GM04504 (cell line): ENCODE results near the gene RAP1GAP.
A peak's percentile ranks its signal among the peaks of the same experiment; 100 is the strongest.

Experiments
- DNase-seq: peaks from one replicate; pipeline ENCODE4 v3.0.0-alpha.2; 2012; ENCODE audit warnings: low read depth

RAP1GAP gene

DNA sequence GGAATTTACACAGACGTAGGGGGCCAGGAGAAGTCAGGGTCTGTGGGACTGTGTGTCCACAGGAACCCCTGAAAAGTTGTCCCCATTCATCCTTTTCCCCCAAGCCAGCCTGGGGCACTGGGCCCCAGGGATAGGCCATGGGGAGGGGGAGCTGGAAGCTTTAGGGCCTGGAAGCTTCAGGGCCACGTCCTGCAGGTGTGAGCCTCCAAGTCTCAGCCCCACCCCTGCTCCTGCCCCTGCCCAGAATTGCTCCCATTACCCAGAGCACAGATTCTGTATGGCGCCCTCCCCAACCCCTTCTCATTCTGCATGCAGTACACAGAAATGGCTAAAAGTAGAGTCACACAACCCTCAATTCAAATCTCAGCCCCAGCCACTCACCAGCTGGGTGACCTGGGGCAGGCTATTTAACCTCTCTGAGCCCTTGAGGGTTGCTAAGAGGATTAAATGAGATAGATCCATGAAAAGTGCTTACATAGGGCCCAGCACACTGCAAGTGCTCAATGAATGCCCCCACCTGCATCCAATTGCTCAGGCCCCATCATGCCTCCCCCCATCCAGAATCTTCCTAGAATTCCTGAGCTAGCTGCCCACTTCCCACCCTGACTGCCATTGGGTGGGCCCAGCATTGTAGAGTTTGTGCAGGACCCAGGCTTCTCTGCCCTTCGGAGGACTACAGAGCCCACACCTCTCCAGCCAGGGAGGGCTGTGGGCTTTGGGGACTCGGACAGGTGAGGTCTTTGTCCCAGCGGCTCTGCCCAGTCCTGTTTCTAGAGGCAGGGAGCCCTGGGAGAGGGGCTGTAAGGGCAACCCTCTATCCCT, 6.5 kb downstream of the RAP1GAP start:
- DNase-seq = no peak

DNA sequence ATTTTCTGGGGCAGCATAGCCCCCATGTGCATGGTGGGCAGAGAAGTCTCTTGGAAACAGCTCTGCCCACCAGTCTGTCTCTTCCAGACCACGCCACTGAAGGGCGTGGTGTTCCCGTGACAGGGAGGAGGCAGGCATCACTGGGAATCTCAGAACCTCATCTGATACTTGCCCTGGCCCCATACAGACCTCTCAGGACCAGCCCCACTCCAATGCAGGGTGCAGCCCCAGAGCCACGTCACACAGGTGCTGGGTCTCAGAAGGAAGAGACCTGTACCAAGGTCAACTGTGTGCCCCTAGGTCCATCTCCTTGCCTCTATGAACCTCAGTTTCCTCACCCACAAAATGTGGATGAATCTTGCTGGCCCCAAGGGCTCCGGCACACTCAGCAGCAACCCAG, 7.3 kb downstream of the RAP1GAP start:
- DNase-seq = no peak

DNA sequence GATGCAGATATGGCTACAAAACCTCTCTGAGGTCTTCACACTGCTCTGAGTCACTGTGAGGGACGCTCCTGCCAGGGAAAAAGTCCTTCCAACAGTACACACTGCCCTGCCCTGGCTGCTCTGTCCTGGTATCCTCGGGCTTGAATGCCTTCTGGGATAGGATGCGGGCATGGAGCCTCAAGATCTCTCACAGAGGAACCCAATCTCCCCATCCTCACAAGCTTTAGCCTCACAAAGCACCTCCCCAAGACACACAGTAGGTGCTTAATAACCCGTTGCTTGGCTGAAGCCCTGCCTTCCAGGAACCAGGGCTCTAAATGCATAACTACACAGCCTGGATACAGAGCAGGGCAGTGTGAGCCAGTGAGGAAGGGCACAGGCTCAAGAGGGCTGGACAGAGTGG, 9.2 kb downstream of the RAP1GAP start:
- no peak for DNase-seq

DNA sequence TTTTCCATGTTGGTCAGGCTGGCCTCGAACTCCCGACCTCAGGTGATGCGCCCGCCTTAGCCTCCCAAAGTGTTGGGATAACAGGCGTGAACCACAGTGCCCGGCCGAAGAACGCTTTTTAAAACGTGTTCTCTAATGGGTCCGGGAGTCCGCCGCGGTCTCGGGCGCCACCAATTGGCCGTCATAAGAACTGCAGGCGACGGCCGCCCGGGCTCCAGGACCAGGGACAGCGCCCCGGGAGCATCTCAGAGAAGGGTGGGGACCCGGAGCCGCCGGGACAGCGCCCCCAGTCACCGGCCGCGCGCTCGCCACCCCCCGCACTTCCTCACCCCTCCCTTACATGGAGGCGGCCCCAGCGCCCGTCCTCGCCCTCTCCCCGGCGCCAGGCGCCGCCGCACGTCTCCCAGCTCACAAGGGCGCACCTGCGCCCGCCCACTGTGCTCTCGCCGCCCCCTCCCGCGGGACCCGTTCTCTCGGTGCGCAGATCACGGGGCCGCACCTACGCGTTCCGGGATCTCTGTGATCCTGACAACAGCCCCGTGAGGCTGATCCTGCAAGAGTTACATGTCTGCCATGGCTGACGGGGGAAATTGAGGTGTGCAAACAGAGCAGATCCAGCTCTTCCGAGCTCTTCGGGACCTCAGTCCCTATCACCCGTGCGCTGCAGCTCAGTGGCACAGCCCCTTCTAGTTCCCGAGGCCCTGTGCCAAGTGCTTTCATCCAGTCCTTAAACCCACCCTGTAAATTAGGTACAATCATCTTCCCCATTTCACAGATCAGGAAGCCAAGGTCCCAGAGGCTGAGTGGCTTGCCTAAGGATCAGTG, 9.8 kb downstream of the RAP1GAP start:
- DNase-seq = no peak

DNA sequence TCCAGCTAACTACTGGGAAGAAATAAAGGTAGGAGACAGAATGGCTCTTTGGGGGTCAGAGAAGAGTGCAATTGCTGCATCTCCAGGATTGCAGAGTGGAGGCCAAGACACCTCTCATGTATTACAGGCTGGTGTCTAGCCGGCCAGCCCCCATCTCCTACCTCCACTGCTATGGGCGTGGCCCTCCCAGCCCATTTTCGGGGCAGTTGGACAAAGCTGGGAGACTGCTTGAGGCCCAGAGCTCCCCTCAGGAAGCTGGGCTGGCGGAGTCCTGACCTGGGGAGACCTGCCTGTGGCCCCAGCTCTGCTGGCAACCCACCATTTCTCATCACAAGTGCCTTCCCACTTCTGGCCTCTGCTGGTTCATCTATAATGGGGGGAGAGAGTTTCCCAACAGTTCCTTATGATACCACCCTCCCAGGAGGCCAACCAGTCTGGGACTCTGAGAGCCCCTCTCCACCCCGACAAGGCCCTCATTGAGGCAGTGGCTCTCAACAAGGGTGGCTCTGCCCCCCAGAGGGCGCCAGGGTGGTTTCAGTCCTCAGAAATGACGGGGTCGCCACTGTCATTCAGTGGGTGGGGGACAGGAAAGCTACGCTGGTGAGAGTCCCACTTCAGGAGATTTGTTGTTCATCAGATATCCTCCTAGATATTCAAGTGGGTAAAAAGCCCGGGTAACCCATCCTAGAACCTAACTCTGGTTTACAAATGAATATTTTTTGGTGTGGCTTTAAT, 11.5 kb downstream of the RAP1GAP start:
- no peak for DNase-seq

DNA sequence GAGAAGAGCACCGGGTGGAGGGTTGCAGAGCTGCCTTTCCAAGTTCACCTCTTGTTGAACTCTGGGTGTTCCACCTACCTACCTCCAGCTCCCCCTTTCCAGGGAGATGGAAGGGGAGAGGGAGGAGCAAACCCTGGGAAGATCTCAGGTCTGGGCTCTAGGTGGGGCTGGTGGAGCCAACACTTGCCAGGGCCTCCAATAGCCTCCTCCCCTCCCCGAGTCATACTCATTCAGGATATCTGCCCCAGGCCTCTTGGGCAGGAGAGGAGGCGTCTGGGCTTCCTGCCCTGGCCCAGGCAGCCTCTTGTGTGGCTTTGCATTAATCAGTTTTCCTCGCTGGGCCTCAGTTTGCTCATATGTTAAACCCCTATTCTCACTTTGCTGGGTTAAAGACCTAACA, 13.4 kb downstream of the RAP1GAP start:
- DNase-seq = no peak

DNA sequence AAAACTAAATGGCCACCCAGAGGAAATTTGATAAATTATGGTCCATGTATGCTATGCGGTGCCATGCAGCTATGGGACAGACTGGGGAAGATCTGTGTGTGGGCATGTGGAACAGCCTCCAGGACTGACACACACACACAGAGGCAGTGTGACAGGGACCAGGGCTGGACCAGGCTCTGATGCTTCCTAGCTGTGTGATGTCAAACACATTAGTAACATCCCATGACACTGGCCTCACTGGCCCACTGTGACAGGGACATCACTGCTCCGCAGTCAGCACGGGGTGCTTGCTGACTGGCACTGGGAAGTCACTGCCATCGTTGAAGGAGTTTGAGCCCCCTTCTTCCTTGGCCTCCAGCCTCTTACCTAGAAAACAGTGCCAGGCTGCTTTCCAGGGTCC, 13.9 kb downstream of the RAP1GAP start:
- no peak for DNase-seq

DNA sequence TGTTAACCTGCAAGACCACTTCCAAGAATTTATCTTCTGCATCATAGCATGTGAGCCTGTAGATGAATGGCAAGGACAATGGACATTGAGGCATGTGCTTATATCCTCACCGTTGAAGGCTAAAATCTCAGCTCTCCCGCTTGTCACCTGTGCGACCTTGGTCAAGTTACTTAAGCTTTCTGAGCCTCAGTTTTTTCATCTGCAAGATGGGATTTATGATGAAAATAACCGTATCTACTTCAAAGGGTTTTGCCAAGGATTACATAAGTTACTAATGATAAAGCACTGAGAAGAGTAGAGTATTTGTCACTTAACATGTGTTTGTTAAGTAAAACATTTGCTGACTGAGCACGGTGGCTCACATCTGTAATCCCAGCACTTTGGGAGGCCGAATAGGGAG, 14.9 kb downstream of the RAP1GAP start:
- DNase-seq = no peak

DNA sequence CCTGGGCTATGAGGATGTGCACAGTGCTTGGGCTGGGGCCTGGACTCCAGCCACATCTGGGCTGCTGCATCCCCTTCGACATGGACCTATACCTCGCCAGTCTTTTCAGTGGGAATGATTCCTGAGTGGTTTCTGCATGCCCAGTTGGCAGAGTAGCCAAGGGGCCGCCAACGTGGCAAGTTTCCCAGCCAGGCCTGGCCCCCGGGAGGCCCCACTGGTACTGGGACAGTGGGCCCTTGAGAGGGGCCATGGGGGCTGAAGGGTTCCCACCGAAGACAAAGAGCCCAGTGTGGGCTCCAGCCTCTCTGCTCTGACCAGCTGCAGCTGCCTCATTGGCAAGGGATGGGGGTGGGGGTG, 15.4 kb downstream of the RAP1GAP start:
- DNase-seq = no peak

DNA sequence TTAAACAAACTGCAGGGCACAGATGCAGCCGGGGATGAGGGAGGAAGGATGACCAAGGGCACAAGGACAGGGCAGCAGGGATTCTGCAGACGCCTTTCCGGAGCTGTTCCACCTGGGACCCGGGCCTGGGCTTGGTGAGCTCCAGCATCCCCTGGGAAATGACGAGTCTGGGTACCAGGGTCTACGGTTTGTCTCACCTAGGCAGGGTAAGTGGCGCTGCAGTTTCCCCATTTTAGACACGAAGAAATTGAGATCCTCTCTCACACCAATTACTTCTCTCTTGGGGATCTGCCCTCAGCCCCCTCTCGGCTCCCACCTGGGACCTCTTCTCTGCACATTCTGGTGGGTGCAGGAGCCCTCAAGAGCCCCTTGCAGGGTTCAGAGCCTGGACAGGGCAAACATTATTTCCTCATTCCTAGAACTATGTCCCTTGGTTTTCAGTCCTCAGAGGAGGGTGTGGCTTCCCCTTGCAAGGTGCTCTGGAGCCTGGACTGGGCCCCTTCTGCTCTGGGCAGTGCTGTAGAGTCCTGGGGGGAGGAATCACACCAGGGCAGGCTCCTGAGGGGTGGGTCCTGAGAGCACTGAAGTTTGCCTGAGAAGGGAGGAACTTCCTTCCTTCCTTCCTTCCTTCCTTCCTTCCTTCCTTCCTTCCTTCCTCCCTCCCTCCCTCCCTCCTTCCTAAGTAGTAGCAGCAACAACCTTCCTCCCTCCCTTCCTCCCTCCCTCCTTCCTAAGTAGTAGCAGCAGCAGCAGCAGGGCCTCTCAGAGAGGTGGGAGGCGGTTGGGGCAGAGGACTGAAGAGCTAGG, 16.0 kb downstream of the RAP1GAP start:
- no peak for DNase-seq

DNA sequence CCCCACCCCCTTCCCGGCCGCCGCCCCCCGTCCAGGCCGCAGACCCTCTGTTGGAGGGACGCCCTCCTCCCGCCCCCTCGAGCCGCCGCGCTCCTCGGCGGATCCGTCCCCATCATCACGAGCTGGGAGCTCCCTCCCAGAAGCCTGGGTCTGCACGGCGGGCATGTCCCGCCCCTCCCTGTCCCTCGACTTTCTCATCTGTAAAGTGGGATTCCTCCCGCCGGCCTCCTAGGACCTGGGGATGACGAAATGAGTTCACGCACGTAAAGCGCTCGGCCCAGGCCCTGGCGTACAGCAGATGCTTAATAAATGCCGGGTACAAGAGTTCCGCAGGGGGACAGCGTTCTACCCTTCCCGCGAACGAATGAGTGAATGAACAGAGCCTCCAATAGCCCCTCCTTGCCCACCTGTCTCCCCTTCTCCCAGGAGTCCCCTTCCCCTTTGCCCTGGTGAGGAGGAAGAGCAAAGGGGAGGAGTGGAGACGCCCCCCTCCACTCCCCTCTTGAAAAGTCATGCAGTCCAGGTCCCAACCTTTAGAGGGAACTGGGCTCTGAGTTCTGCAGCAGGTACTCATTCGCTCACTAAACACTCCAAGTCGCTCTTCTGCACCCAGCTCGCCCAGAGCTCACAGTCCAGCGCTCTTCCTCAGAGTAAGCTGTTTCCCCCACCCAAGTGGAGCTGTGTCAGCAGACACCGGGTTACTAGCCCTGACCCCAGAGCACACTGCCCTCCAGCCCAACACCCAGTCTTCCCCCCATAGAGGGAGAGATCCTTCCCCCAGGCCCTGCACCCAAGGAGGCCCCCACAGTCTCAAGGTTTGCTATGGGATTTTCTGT, 16.8 kb downstream of the RAP1GAP start:
- DNase-seq = no peak

DNA sequence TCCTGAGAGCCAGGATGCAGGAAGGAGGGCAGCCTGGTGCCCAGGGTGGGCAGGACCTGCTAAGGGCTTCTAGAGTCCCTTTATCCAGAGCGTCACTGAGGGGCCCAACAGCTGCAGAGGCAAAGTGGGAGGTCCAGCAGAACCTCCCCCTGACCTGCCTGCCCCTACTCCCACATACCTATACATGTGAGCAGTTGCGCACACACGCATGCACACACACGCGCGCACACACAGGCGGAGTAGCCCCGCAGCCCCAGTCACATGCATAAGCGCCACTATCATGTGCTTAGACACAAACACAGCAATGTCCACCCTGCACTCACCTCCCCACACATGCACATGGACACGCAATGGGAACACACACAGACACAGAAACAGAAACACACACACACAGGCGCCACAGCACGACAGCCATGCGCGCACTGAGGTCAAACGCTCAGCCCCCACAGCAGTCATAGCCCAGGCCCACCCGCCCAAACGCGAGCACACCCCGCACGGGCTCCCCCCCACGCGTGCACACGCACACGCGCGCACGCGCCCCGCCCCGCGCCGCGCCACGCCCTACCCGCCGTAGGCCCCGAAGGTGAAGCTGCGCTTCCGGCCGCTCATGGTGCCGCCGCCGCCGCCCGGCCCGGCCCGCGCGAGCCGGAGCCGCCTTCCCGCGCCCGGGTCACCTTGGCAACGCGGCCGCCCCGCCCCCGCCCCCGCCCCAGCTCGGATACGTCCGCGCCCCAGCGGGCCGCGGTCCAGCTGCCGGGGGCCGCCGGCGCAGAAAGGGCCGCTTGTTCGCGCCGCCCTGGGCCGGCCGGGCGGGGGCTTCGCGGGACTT, 17.7 kb downstream of the RAP1GAP start:
- DNase-seq = no peak

DNA sequence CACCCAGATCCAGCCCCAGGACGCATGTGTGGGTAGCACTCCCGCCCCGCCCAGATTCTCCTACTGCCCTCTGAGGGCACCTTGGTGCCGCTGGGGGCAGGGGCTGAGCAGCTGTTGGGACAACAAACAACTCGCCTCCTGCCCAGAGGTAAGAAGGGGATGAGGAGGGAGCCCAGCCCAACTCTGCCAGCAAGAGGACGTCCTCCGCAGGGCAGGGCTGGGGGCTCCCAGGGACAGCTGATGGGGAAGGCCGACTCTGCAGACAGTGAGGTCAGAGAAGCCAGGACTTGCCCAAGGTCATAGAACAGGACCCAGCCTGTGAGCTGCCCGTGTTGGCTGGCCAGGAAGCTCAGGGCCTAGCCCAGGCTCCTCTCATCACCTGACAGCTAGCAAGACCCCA, 18.8 kb downstream of the RAP1GAP start:
- DNase-seq = no peak

DNA sequence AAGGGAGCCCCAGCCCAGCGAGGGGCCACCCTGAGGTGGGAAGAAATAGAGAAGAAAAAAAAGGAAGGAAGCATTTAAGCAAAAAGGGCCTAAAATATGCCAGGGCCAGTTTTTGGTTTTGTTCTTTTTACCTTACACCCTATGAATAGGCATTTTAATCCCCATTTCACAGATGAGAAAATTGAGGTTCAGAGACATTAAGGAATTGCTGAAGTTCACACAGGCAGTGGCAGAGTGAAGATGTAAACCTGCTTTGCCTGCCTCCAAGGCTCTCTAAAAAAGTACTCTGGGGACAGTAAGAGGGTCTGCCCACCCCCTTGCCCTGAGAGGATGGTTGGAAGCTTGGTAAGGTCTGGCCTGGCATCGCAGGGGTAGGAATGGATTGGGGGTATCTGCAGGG, 19.8 kb downstream of the RAP1GAP start:
- no peak for DNase-seq

DNA sequence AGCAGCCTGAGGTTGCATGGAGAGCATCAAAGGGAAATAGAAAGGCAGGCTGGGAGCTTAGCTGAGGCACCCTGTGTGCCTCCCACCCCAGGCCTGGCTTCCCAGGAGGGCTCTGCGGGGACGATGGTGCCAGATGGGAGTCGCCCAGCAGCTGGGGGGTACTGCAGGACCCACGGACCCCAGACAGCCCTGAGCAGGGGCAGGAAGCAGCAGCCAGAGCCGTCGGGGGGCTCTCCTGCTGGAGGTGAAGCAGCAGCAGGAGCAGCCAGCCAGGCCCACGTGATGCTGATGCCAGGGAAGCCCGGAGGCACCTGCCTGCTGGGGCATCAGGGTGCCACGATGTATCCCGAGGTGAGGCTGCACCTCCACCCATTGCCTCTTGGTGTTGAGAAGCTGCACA, 20.4 kb downstream of the RAP1GAP start:
- no peak for DNase-seq

DNA sequence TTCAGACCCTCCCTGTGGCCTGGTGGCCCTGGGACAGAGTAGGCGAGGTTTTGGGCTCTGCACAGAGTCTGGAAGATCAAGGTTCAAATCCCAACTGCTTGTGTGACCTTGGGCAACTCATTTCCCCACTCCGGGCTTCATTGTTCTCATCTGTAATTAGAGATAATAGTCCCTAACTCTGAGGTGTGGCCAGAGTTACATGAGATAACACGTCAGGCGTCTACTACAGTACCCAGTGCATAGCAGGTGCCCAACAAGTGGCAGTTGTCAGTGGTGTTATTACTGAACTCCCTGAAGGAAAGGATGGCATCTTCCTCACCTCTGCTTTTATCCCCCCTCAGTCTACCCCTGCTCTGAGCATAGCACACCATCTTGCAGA, 20.8 kb downstream of the RAP1GAP start:
- DNase-seq = no peak

DNA sequence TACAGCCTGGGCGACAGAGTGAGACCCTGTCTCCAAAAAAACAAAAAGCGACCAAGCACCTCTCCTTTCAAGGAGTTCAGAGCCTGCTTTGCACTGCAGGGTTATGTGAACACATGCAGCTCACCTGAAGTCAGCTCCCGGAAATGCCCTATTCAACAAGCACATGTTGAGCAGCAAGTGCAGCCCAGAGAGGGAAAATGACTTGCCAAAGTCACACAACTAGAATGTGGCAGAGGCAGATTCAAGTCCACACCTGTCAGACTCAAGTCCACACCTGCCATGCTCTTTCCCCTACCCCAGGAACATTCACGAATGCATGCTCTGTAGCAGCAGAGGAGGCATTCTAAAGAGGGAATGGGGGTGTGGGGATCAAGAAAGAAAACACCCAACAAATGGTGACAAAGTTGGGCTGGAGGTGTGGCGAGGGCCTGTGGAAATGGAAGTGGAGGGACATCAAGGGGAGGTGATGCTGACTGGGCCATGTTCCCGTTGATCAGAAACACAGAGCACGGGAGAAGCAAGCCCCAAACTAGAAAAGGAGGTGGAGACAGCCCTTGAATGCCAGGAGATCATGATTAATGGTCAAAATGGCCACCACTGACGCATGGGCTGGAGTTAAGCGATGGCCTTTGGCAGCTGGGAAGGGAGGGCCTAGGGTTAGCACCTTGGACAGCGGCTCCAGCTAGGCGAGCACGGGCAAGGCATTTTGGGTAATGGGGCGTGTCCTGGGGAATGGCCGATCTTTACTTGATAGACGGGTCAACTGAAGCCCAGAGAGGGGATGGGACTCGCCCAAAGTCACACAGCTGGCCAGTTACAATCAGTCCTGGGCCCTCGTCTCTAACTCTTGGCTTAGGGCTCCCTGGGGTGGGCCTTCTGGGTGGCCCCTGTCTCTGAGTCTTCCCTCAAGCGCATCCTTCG, 21.5 kb downstream of the RAP1GAP start:
- peak; percentile 24 for DNase-seq

DNA sequence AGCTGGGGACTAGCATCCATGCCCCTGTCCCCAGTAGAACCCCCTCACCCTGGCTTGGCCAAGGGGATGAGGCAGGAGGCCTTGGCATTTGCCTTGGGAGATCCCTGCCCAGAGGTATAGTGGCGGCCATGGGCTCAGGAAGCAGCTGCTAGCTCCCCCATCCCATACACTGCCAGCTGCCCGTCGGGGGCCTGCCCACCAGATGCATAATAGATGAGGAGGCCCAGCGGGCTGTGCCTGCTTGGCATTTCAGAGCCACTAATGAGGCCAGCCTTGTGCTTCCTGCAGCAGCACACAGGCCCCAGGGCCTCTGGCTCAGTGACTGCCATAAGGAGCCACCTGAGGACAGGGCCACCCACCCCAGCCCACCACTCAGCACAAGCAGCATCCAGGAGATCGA, 23.6 kb downstream of the RAP1GAP start:
- DNase-seq = no peak

DNA sequence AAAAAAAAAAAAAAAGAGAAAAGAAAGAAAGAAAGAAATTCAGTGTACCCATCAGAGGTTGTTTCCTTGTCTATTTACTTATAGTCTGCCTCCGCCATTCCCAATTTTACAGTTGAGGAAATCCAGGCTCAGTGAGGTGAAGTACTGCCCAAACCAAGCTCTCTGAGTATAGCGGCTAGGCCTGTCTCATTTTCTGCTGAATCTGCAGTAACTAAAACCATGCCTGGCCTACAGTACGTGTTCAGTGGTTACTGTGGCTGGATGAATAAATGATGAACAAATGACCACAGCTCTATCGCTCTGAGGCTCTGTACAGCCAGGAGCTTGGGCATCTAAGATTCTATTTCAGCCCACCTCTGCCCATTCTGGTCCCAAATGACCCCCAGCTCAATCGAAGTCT, 24.3 kb downstream of the RAP1GAP start:
- no peak for DNase-seq
